Coronary artery (tissue), 2 donors: ENCODE results near the gene PSG2.
"Not testable (repeated sequence)": the region's sequence is repeated elsewhere in the genome, so short reads cannot be mapped to it uniquely, and the experiment has no call there.

Experiments
- DNase-seq: peaks from one replicate; pipeline ENCODE4 v3.0.0-alpha.2; 2017; ENCODE audit warnings: low spot score
- H3K27ac ChIP-seq, 2 donors: fragments of 200-600 bp; sonication (generic); one replicate each; pipeline ENCODE4 v1.5.1; 2016 to 2019
- H3K4me3 ChIP-seq: fragments of 200-600 bp; sonication (generic); 2 replicates; pipeline ENCODE4 v1.5.1; 2016; ENCODE audit warnings: mild to moderate bottlenecking, moderate library complexity
- TF ChIP-seq, protein P1 (sequence below): fragments of 200-600 bp; sonication (generic); IDR thresholded peaks from one replicate; pipeline ENCODE4 v1.5.1; 2019; ENCODE audit warnings: antibody characterized with exemption

Gene PSG2

GRCh38 chr19:43047966-43048365, 34.5 kb downstream of the PSG2 start:
- H3K27ac ChIP-seq = not testable (repeated sequence)

GRCh38 chr19:43046578-43046977, 35.9 kb downstream of the PSG2 start:
- not testable (repeated sequence) for H3K4me3 ChIP-seq, DNase-seq, H3K27ac ChIP-seq

More at GRCh38 chr19:43047966-43048365, 34.5 kb downstream of the PSG2 start:
- not testable (repeated sequence) for DNase-seq, H3K4me3 ChIP-seq

DNA sequence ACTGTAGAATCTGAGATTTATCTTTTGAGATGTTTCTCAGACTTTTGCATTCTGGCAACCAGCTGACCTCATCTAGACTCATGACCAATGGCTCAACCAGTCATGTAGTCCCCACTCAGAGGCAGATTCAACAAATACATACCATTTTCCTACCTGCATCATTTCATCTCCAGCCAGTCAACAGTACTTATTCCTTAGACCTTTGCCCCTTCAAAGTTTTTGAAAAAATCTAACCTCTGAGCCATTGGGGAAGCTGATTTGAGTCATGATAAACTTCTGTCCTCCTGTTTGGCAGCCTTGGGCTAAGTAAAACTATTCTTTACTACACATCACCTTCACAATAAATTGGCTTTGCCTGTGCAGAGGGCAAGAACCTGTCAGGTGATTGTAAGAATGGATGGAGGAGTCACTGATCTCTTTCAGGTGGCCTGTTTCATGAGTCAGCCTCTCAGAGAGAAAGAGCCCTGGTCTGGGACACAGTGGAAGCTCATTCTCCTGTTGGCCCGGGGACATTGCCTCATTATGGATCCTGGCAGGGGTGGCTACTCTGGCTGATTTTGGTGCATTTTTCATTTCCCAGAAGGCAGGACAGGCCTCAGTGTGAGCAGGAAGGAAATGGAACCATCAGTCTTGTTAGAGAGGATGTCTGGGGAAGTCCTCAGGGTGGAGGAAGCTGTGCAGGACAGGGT, 38.9 kb downstream of the PSG2 start:
- not testable (repeated sequence) for H3K4me3 ChIP-seq, H3K27ac ChIP-seq, DNase-seq

DNA sequence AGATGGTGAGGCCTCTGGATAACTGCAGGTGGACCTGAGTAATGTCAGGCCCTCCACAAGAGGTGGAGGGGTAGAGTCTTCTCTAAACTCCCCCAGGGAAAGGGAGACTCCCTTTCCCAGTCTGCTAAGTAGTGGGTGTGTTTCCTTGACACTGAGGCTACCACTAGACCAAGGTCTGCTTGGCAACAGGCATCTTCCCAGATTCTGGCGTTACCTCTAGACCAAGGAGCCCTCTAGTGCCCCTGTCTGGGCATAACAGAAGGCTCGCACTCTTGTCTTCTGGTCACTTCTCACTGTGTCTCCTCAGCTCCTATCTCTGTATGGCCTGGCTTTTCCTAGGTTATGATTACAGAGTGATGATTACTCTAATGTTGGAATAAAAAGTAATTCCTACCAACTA, 50.9 kb downstream of the PSG2 start:
- not testable (repeated sequence) for H3K4me3 ChIP-seq, H3K27ac ChIP-seq, DNase-seq

- Histone ChIP-seq H3K4me3 (no peak overlapping the region), H3K27ac (no peak overlapping the region)
- TF ChIP-seq, protein P1, sequence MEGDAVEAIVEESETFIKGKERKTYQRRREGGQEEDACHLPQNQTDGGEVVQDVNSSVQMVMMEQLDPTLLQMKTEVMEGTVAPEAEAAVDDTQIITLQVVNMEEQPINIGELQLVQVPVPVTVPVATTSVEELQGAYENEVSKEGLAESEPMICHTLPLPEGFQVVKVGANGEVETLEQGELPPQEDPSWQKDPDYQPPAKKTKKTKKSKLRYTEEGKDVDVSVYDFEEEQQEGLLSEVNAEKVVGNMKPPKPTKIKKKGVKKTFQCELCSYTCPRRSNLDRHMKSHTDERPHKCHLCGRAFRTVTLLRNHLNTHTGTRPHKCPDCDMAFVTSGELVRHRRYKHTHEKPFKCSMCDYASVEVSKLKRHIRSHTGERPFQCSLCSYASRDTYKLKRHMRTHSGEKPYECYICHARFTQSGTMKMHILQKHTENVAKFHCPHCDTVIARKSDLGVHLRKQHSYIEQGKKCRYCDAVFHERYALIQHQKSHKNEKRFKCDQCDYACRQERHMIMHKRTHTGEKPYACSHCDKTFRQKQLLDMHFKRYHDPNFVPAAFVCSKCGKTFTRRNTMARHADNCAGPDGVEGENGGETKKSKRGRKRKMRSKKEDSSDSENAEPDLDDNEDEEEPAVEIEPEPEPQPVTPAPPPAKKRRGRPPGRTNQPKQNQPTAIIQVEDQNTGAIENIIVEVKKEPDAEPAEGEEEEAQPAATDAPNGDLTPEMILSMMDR = no peak
- DNase-seq = no peak
Observed at GRCh38 chr19:43028866-43029265, 53.6 kb downstream of the PSG2 start.

GRCh38 chr19:43027985-43028384, 54.5 kb downstream of the PSG2 start:
- not testable (repeated sequence) for H3K27ac ChIP-seq, H3K4me3 ChIP-seq, DNase-seq

DNA sequence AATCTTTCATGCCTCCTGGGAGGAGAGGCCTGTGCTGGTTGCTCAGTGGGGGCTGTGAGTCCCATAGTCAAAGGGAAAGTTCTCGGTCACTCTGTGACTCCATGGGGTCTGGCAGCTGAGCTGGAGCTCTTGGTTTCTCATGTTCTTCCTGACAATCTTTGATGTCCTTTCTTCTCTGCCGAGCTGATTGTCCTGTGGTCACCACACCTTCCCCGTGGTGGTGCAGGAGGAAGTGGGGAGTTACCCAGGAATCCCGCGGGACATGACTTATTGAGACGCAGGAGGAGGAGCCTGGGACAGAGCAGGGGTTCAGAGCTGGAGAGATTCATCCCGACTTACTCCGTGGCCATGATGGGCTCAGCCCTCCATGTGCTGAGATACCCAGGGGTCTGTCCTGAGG, 55.4 kb downstream of the PSG2 start:
- H3K27ac ChIP-seq, DNase-seq, H3K4me3 ChIP-seq: not testable (repeated sequence)

GRCh38 chr19:43026369-43026768, 56.1 kb downstream of the PSG2 start, which contains the start of gene PSG11:
PSG11 (minus strand) TSS chr19:43026469; CDS start chr19:43026372, 97 bp downstream.
- not testable (repeated sequence) for H3K4me3 ChIP-seq

GRCh38 chr19:43022098-43022497, 60.4 kb downstream of the PSG2 start:
- H3K27ac ChIP-seq, H3K4me3 ChIP-seq, DNase-seq: not testable (repeated sequence)

More at GRCh38 chr19:43026369-43026768, 56.1 kb downstream of the PSG2 start, which contains the start of gene PSG11:
- not testable (repeated sequence) for DNase-seq, H3K27ac ChIP-seq

DNA sequence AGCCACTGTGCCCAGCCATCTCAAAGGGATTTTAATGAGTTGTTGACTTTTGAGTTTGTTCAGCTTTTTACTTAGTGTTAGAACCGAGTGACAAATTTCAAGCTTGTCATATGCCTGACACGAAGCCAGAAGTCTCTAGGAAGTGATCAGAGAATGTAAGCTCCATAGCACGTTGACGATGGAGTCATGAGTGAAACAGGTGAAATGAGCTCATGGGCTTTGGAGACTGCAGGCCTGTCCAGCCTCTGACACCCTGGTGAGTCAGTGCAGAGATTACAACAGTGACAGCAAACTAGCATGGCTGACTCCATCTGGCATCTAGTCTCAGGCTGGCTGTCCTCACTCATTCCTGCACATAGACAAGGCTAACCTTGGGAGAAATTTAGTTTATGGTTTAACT, 60.9 kb downstream of the PSG2 start:
- not testable (repeated sequence) for DNase-seq, H3K27ac ChIP-seq, H3K4me3 ChIP-seq

DNA sequence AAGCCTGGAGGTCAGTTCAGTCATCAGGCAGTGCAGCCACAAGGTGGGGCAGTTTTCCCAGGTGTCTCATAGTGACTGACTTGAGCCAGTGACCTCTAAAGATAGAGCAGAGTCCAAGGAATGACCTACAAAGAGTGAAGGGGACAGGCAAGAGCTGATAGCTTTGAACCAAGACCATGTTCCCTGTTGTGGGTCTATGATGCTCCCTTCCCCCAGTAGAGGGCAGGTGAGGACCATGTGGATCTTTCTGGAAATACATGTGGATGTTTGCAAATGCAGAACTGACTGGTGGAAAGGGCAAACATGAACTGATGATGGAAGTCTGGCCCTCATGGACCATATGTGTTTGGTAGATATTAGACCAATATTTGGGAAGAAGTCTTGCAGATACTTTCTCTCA, 62.9 kb downstream of the PSG2 start:
- not testable (repeated sequence) for DNase-seq, H3K4me3 ChIP-seq, H3K27ac ChIP-seq
